ENCODE data around the gene TP53TG3E.
"Not testable (repeated sequence)": the region's sequence is repeated elsewhere in the genome, so short reads cannot be mapped to it uniquely, and the experiment has no call there.

The TP53TG3E gene

GRCh38 chr16:33304006-33304405, at the start of gene TP53TG3E:
Gene TP53TG3E (plus strand): TSS chr16:33304306. CDS start chr16:33304374, 68 bp downstream.
- DNase-seq (ENCODE audit: extremely low read depth, low read depth), result not testable (repeated sequence)

GRCh38 chr16:33336226-33337012, 32.3 kb downstream of the TP53TG3E start:
- DNase-seq (ENCODE audit: extremely low read depth, low read depth), result not testable (repeated sequence)

- DNase-seq (ENCODE audit: extremely low read depth, low read depth), result not testable (repeated sequence)
These were observed 33.8 kb downstream of the TP53TG3E start for GRCh38 chr16:33337627-33338542.

GRCh38 chr16:33338543-33338951, 34.4 kb downstream of the TP53TG3E start:
- not testable (repeated sequence) for DNase-seq (ENCODE audit: extremely low read depth, low read depth)

- not testable (repeated sequence) for DNase-seq (ENCODE audit: extremely low read depth, low read depth)
These were observed 35.3 kb downstream of the TP53TG3E start for GRCh38 chr16:33339093-33340061.

Measured in AG09319 (cell line).